IMR-90 (cell line): Measurements from ENCODE around the gene NAA10. TPM values are rescaled to one million over a fixed set of nuclear protein-coding genes. Genes with fewer than 3 reads are reported as not detected.

ENCODE experiments used
- ATAC-seq: fragments of 200-7000 bp; cut with Tn5 transposase; 2 replicates; pipeline ENCODE4 v1.9.1; 2020; ENCODE audit warnings: low read depth, mild to moderate bottlenecking, moderate library complexity
- BruUV-seq: library from RNA; stranded (reverse); fragments of 400-500 nt; replicated peaks from 2 replicates; lab custom pipeline; 2021; lab: Mats Ljungman, UMichigan
- CTCF ChIA-PET: fragments of 300-600 bp; formaldehyde crosslinking; extraction: SDS; loops from one replicate; lab custom pipeline; 2021; ENCODE audit warnings: antibody characterized with exemption; lab: Yijun Ruan, JAX
- POLR2A ChIA-PET: fragments of 300-600 bp; sonication (Branson Sonifier 250); formaldehyde crosslinking; loops from one replicate; lab custom pipeline; 2022; ENCODE audit warnings: antibody characterized with exemption; ENCODE audit not compliant: unreplicated experiment; lab: Charles Lee
- DNase-seq: peaks from one replicate; pipeline ENCODE4 v3.0.0; 2013
- H2AFZ ChIP-seq: replicated peaks from 2 replicates; pipeline ENCODE3; 2013; ENCODE audit warnings: low read length, mild to moderate bottlenecking; ENCODE audit not compliant: poor library complexity
- H2AK5ac ChIP-seq: 2 replicates; pipeline ENCODE4 v1.6.1; 2013; ENCODE audit warnings: low read depth, low read length, inconsistent platforms
- H2AK9ac ChIP-seq: replicated peaks from 2 replicates; pipeline ENCODE3; 2013; ENCODE audit warnings: mild to moderate bottlenecking, low read depth, low read length, moderate library complexity; ENCODE audit not compliant: poor library complexity
- H2BK120ac ChIP-seq: 2 replicates; pipeline ENCODE4 v1.6.1; 2013; ENCODE audit warnings: low read depth, low read length, inconsistent platforms
- H2BK15ac ChIP-seq: 3 replicates; pipeline ENCODE4 v1.6.1; 2013; ENCODE audit warnings: low read depth, low read length, inconsistent platforms
- H2BK20ac ChIP-seq: 2 replicates; pipeline ENCODE4 v1.6.1; 2013; ENCODE audit warnings: low read depth, mild to moderate bottlenecking, inconsistent platforms, low read length, moderate library complexity
- H2BK5ac ChIP-seq: 2 replicates; pipeline ENCODE4 v1.6.1; 2013; ENCODE audit warnings: mild to moderate bottlenecking, low read depth, low read length, inconsistent platforms; ENCODE audit not compliant: poor library complexity, severe bottlenecking
- H3K14ac ChIP-seq: replicated peaks from 2 replicates; pipeline ENCODE4 v1.6.1; 2013; ENCODE audit warnings: low read depth, low read length, inconsistent platforms
- H3K18ac ChIP-seq: 2 replicates; pipeline ENCODE4 v1.6.1; 2013; ENCODE audit warnings: low read depth, low read length, control low read depth
- H3K23ac ChIP-seq: 2 replicates; pipeline ENCODE4 v1.6.1; 2013; ENCODE audit warnings: low read depth, low read length, inconsistent platforms
- H3K27ac ChIP-seq: 2 replicates; pipeline ENCODE4 v1.5.1; 2013; ENCODE audit warnings: mild to moderate bottlenecking, control low read depth, low read length; ENCODE audit not compliant: insufficient read depth
- H3K27me3 ChIP-seq: 2 replicates; pipeline ENCODE4 v1.6.1; 2013; ENCODE audit warnings: low read length; ENCODE audit not compliant: control insufficient read depth, insufficient read depth
- H3K36me3 ChIP-seq: 2 replicates; pipeline ENCODE4 v1.6.1; 2013; ENCODE audit warnings: low read length, mixed read lengths; ENCODE audit not compliant: control insufficient read depth, insufficient read depth
- H3K4ac ChIP-seq: 2 replicates; pipeline ENCODE4 v1.6.1; 2013; ENCODE audit warnings: low read depth, low read length, inconsistent platforms
- H3K4me1 ChIP-seq: 2 replicates; pipeline ENCODE4 v1.6.1; 2013; ENCODE audit warnings: low read length, mixed read lengths; ENCODE audit not compliant: control insufficient read depth, insufficient read depth
- H3K4me2 ChIP-seq: 2 replicates; pipeline ENCODE4 v1.6.1; 2013; ENCODE audit warnings: low read depth, mild to moderate bottlenecking, control low read depth, low read length, moderate library complexity
- H3K4me3 ChIP-seq: 2 replicates; pipeline ENCODE4 v1.5.1; 2013; ENCODE audit warnings: low read depth, mild to moderate bottlenecking, control low read depth, low read length, moderate library complexity; ENCODE audit not compliant: insufficient read depth
- H3K56ac ChIP-seq: 2 replicates; pipeline ENCODE4 v1.6.1; 2013; ENCODE audit warnings: low read length, inconsistent platforms; ENCODE audit not compliant: insufficient read depth; ENCODE audit errors: extremely low read depth
- H3K79me1 ChIP-seq, 2 experiments: 2 replicates each; pipeline ENCODE4 v1.6.1; 2013; ENCODE audit warnings: low read length in 2 of 2, inconsistent platforms in 1 of 2, low read depth in 1 of 2
- H3K9ac ChIP-seq: 2 replicates; pipeline ENCODE4 v1.6.1; 2013; ENCODE audit warnings: low read depth, low read length, control low read depth
- H3K9me1 ChIP-seq: 2 replicates; pipeline ENCODE4 v1.6.1; 2013; ENCODE audit warnings: low read length, inconsistent platforms; ENCODE audit not compliant: insufficient read depth
- H3K9me3 ChIP-seq: 2 replicates; pipeline ENCODE4 v1.6.1; 2013; ENCODE audit warnings: low read length; ENCODE audit not compliant: control insufficient read depth, insufficient read depth
- H4K20me1 ChIP-seq: 2 replicates; pipeline ENCODE4 v1.6.1; 2013; ENCODE audit warnings: low read length, inconsistent platforms; ENCODE audit not compliant: insufficient read depth
- H4K5ac ChIP-seq: 2 replicates; pipeline ENCODE4 v1.6.1; 2013; ENCODE audit warnings: mild to moderate bottlenecking, low read depth, low read length, control low read depth
- H4K8ac ChIP-seq, 2 experiments: 2 replicates each; pipeline ENCODE4 v1.6.1; 2013; ENCODE audit warnings: low read depth in 2 of 2, low read length in 2 of 2, control low read depth in 1 of 2, inconsistent platforms in 1 of 2
- H4K91ac ChIP-seq: 2 replicates; pipeline ENCODE4 v1.6.1; 2013; ENCODE audit warnings: low read depth, low read length, inconsistent platforms; ENCODE audit not compliant: insufficient read depth
- BHLHE40 ChIP-seq: fragments of 150-350 bp; IDR thresholded peaks from 2 replicates; pipeline ENCODE4 v1.6.1; 2016; ENCODE audit warnings: mild to moderate bottlenecking, low read depth, low read length
- CEBPB ChIP-seq: IDR thresholded peaks from 2 replicates; pipeline ENCODE4 v1.6.1; 2012; ENCODE audit warnings: low read depth, low read length, improper control_type of control experiment
- CHD1 ChIP-seq: IDR thresholded peaks from 2 replicates; pipeline ENCODE4 v1.6.1; 2012; ENCODE audit warnings: low read depth, low read length, improper control_type of control experiment
- CTCF ChIP-seq: conservative IDR thresholded peaks from 2 replicates; pipeline ENCODE4 v1.5.1; 2012; ENCODE audit warnings: mild to moderate bottlenecking, low read depth, low read length, improper control_type of control experiment
- FOS ChIP-seq: fragments of 150-350 bp; IDR thresholded peaks from 2 replicates; pipeline ENCODE4 v1.6.1; 2016; ENCODE audit warnings: low read depth, low read length
- MAFK ChIP-seq: IDR thresholded peaks from 2 replicates; pipeline ENCODE4 v1.6.1; 2012; ENCODE audit warnings: low read depth, low read length, improper control_type of control experiment
- MAZ ChIP-seq: IDR thresholded peaks from 2 replicates; pipeline ENCODE4 v1.6.1; 2012; ENCODE audit warnings: low read depth, mild to moderate bottlenecking, low read length, improper control_type of control experiment, moderate library complexity, borderline replicate concordance
- MXI1 ChIP-seq: IDR thresholded peaks from 2 replicates; pipeline ENCODE4 v1.6.1; 2012; ENCODE audit warnings: low read depth, mild to moderate bottlenecking, low read length, moderate library complexity, borderline replicate concordance
- NFE2L2 ChIP-seq: fragments of 150-350 bp; IDR thresholded peaks from 2 replicates; pipeline ENCODE4 v1.6.1; 2016; ENCODE audit warnings: low read depth, mild to moderate bottlenecking, low read length
- POLR2A ChIP-seq: IDR thresholded peaks from 2 replicates; pipeline ENCODE4 v1.6.1; 2012; ENCODE audit warnings: mild to moderate bottlenecking, low read depth, low read length
- RAD21 ChIP-seq: IDR thresholded peaks from 2 replicates; pipeline ENCODE4 v1.6.1; 2012; ENCODE audit warnings: low read length, improper control_type of control experiment
- RCOR1 ChIP-seq: IDR thresholded peaks from 2 replicates; pipeline ENCODE4 v1.6.1; 2012; ENCODE audit warnings: mild to moderate bottlenecking, low read length, improper control_type of control experiment; ENCODE audit not compliant: insufficient replicate concordance
- RFX5 ChIP-seq: IDR thresholded peaks from 2 replicates; pipeline ENCODE4 v1.8.0; 2012; ENCODE audit warnings: low read depth, mild to moderate bottlenecking, low read length, moderate library complexity
- USF2 ChIP-seq: fragments of 150-350 bp; IDR thresholded peaks from 2 replicates; pipeline ENCODE4 v1.6.1; 2017; ENCODE audit warnings: mild to moderate bottlenecking, antibody characterized with exemption, low read length, low read depth
- WGBS, 2 experiments: methylation state at CpG; one replicate each; pipeline versions ENCODE4 v1.1.5 to v1.1.7; 2013; ENCODE audit warnings: missing lambda C conversion rate in 2 of 2; ENCODE audit not compliant: insufficient read length in 1 of 2; ENCODE audit errors: extremely low coverage in 2 of 2; 5-methylcytosine and 5-hydroxymethylcytosine counted together
- dilution Hi-C: fragments of 300-500 bp; cut with HindIII; formaldehyde crosslinking; loops from one replicate; pipeline ENCODE4 v1.14.3; 2018; ENCODE audit warnings: low sequenced_read_pairs; ENCODE audit not compliant: unreplicated experiment
- in situ Hi-C: fragments of 300-500 bp; cut with MboI; formaldehyde crosslinking; loops from 3 replicates; pipeline ENCODE4 v1.14.3; 2019; ENCODE audit warnings: low sequenced_read_pairs, inconsistent platforms, mixed read lengths
- intact Hi-C: fragments of 100-400 bp; cut with micrococcal nuclease; formaldehyde crosslinking; loops from 2 replicates; pipeline ENCODE4 v1.10.0; 2022
- polyA plus RNA-seq, 3 experiments: library from polyadenylated mRNA; depleted of rRNA; stranded (reverse); fragments of >200 nt; gene quantifications; 2 replicates each; pipeline ENCODE4 v1.2.3, GENCODE V29; 2012; ENCODE audit warnings: low replicate concordance in 1 of 3
- total RNA-seq: library from RNA; depleted of rRNA; stranded (reverse); fragments of >200 nt; gene quantifications from 2 replicates; pipeline ENCODE4 v1.2.3, GENCODE V29; 2012

NAA10 gene
- total and polyA plus RNA-seq, 2 of the 4 experiments (the other 2 are of a cell fraction): 98.6 to 172 TPM

- 90% methylated on average over 4 of the region's 6 CpGs; no CpG with 5 or more reads in 1 of the 2 experiments for WGBS, 2 experiments
- Histone ChIP-seq H2BK15ac (no peak overlapping the region), H4K8ac (no peak overlapping the region), H2AFZ (no peak overlapping the region), H3K4me1 (no peaks in the 10 kb centered on the region), H2BK120ac (no peak overlapping the region), H3K9me3 (no peaks in the 10 kb centered on the region), H3K4me2 (no peak overlapping the region), H2BK5ac (no peak overlapping the region), H3K9me1 (no peaks in the 10 kb centered on the region), H4K20me1 (no peaks in the 10 kb centered on the region), H4K91ac (no peak overlapping the region), H3K14ac (no peak overlapping the region), H3K4ac (no peak overlapping the region), H3K9ac (no peak overlapping the region), H3K27me3 (peaks cover 2% of the 10 kb centered on the region; the same call in 1 of the 2 replicates), H4K5ac (no peak overlapping the region), H2AK5ac (no peak overlapping the region), H3K18ac (no peak overlapping the region), H3K79me1 (no peaks in the 10 kb centered on the region), H3K56ac (no peak overlapping the region), H3K23ac (no peak overlapping the region), H2AK9ac (no peak overlapping the region), H3K27ac (no peak overlapping the region), H3K36me3 (peaks cover 5% of the 10 kb centered on the region; the same call in 1 of the 2 replicates), H3K4me3 (no peak overlapping the region), H2BK20ac (no peak overlapping the region)
- ChIA-PET POLR2A (interaction anchor here (0.6 kb wide), 1 partner anchor 9 kb away, joined by 3 read pairs; no protein-coding TSS in a partner anchor), CTCF (no interaction called here)
- in situ Hi-C loops (no loop called here), dilution Hi-C loops (no loop called here), intact Hi-C loops (no loop called here)
- ATAC-seq: no peak
- no peak for DNase-seq
- no TSS peak for BruUV-seq
- TF ChIP-seq FOS (no peak), RAD21 (no peak), NFE2L2 (no peak), MAZ (no peak), RCOR1 (no peak), MXI1 (no peak), POLR2A (no peak), CEBPB (no peak), RFX5 (no peak), USF2 (no peak), CHD1 (no peak), BHLHE40 (no peak), CTCF (no peak), MAFK (no peak)
These were observed 9.9 kb upstream of the NAA10 start for GRCh38 chrX:153944800-153945150.
